ENCODE data around the gene TAMALIN.
A peak's percentile ranks its signal among the peaks of the same experiment; 100 is the strongest.

The TAMALIN gene

GRCh38 chr12:52004042-52004648 is 2.6 kb upstream of the TAMALIN start:
- no peak for TF ChIP-seq Cebpa-rat (IDR thresholded peaks at IDR 0.05)
- H3K4me3 ChIP-seq, result no peak overlapping the region
- H3K4me2 ChIP-seq, result peak overlapping the region; percentile 90 to 99 (median 96); a peak in 21 of 22 replicates
- H4K20me1 ChIP-seq, result peaks cover 3 to 74% (median 38%) of the 10 kb centered on the region in 11 experiments; a peak in 19 of 22 replicates
- H3K9ac ChIP-seq, result 0 out of 22 replicates have a peak overlapping the region, but pooled peaks of 3 of the 11 experiments have one; percentile 0 to 48 (median 17)
- H3K27ac ChIP-seq, result 0 out of 22 replicates have a peak overlapping the region, but pooled peaks of 1 of the 11 experiments have one; percentile 21
- peaks cover 59 to 82% (median 66%) of the 10 kb centered on the region in 10 experiments for H3K4me1 ChIP-seq
- peaks cover 0 to 27% (median 14%) of the 10 kb centered on the region in 11 experiments; a peak in 17 of 22 replicates for H3K36me3 ChIP-seq
- H3K9me3 ChIP-seq (replicated peaks in 1 of 11), result no peaks in the 10 kb centered on the region
- peaks cover 0 to 27% (median 20%) of the 10 kb centered on the region in 11 experiments; a peak in 15 of 22 replicates for H3K27me3 ChIP-seq

DNA sequence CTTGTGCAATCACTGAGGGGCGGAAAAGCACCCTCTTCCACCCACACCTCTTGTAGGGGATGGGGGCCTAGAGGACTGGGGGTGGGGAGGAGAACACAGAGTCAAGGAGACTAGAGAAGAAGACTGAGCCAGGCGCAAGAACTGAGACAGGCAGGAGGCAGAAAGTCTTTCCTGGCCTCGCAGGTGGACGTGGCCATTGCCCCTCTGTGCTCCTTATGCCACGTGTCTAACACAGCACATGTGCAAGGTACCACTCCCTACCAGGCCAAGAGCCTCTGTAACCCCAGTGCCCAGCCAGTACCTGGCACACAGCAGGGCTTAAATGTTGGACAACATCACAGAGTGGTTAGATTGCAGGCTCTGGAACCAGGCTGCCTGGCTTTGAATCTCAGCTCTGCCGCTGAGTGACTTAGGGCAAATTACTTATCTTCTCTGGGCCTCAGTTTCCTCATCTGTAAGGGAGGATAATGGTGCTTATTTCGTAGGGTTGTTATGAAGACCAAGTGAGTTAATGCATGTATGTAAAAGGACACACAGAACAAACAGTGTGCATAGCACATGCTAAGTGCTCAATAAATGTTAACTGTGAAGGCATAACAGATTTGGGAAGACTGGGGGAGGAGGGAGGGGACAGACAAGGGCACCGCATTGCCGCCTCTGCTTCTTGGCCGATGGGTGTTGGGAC is 1.4 kb upstream of the TAMALIN start:
- H3K4me3 ChIP-seq, result peak overlapping the region in 2 of 10 experiments; percentile 46 to 96; a peak in 2 of 20 replicates
- H3K4me2 ChIP-seq, result peak overlapping the region; percentile 90 to 99 (median 96)
- peaks cover 0 to 27% (median 20%) of the 10 kb centered on the region in 11 experiments; a peak in 15 of 22 replicates for H3K27me3 ChIP-seq
- H3K36me3 ChIP-seq, result peaks cover 0 to 25% (median 3%) of the 10 kb centered on the region in 11 experiments; a peak in 16 of 22 replicates
- peaks cover 7 to 77% (median 48%) of the 10 kb centered on the region in 11 experiments; a peak in 19 of 22 replicates for H4K20me1 ChIP-seq
- TF ChIP-seq Cebpa-rat (IDR thresholded peaks at IDR 0.05), result no peak
- peak overlapping the region in 8 of 11 experiments; percentile 4 to 86 (median 35); a peak in 12 of 22 replicates for H3K27ac ChIP-seq
- peaks cover 72 to 89% (median 77%) of the 10 kb centered on the region in 10 experiments for H3K4me1 ChIP-seq
- H3K9ac ChIP-seq, result peak overlapping the region in 7 of 11 experiments; percentile 15 to 93 (median 68); a peak in 9 of 22 replicates
- H3K9me3 ChIP-seq (replicated peaks in 1 of 11), result no peaks in the 10 kb centered on the region

DNA sequence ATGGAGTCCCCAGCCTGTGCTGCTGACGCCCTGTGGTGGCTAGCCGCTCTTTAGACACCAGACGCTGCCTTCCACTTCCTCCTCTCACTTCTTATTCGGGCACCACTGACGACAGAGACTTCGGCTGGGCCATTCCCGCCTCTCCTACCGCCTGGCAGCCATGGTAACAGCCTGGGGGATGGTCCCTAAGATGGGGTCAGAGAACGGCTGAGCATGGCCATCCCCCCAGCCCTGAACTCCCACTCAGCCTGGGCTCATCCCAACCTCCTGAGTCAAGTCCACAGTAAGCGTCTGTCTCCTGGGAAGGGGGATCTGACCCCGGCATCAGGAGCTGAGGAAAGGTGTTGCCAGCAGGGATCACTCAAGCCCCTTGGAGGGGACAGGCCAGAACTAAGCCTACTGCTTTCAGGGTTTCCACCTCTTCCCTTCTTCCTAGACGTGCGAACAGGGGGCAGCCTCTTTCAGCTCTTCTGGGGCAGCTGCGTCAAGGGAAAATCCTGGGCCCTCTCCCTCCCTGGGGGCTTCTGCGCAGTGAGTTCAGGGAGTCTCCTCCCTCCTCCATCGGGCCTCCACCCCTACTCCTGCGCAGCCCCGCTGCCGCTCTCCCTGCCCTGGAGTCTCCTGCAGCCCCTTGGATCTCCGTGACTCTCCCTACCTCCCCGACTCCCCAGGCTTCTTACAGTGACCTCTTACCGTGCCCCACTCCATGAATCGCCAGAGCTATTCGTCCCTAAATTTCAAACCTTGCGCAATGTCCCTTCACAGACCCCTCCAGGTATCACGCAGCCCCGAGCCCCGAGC is 643 bp upstream of the TAMALIN start:
- H3K27ac ChIP-seq, result peak overlapping the region; percentile 4 to 86 (median 64); a peak in 21 of 22 replicates
- peak overlapping the region; percentile 79 to 96 (median 92); a peak in 18 of 20 replicates for H3K4me3 ChIP-seq
- peaks cover 79 to 89% (median 82%) of the 10 kb centered on the region in 10 experiments for H3K4me1 ChIP-seq
- H3K9ac ChIP-seq, result peak overlapping the region; percentile 2 to 96 (median 90); a peak in 21 of 22 replicates
- H3K4me2 ChIP-seq, result peak overlapping the region; percentile 90 to 99 (median 96)
- H3K36me3 ChIP-seq, result peaks cover 6 to 26% (median 10%) of the 10 kb centered on the region in 11 experiments
- H3K27me3 ChIP-seq, result peaks cover 0 to 27% (median 20%) of the 10 kb centered on the region in 11 experiments; a peak in 15 of 22 replicates
- no peaks in the 10 kb centered on the region for H3K9me3 ChIP-seq (replicated peaks in 1 of 11)
- 0 out of 22 replicates have a peak, but pooled peaks of 1 of the 11 experiments have one; percentile 29 for TF ChIP-seq Cebpa-rat (IDR thresholded peaks at IDR 0.05)
- H4K20me1 ChIP-seq, result peaks cover 7 to 78% (median 48%) of the 10 kb centered on the region in 11 experiments; a peak in 19 of 22 replicates

DNA sequence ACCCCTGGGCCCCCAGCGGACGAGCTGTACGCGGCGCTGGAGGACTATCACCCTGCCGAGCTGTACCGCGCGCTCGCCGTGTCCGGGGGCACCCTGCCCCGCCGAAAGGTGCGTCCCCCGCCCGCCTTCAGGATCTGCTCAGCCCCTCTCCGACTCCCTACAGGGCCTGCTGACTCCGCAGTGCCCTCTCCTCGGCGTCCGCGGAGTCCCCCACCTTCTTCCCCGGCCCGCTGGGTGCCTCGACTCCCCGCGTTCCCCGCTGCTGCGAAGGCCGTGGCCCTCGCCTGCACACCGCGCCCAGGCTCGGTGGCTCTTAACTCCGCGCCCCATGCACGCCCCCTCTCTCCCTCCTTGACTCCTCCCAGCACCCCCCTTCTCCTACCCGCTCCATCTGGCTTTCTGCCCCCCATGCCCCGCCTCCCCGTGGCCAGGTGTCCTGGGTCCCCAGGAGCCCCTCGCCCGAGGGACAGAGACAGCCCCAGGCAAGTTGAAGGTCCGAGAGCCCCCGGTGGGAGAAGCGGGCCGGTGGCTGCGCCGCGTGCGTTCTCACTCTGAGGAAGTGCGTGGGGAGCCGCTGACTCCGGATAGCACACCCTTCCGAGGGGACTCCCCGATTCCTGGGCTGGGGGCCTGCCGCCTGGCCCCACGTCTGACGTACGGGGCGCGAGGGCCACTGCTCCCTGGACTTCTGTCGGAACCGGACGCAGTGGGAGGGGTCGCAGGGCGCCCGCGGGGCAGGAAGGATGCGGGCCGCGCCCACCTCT is 594 bp downstream of the TAMALIN start:
- peak overlapping the region; percentile 92 to 99 (median 97) for H3K4me2 ChIP-seq
- no peak for TF ChIP-seq Cebpa-rat (IDR thresholded peaks at IDR 0.05)
- H3K4me3 ChIP-seq, result peak overlapping the region; percentile 79 to 96 (median 92)
- no peaks in the 10 kb centered on the region for H3K9me3 ChIP-seq (replicated peaks in 1 of 11)
- peaks cover 71 to 80% (median 79%) of the 10 kb centered on the region in 10 experiments for H3K4me1 ChIP-seq
- peak overlapping the region; percentile 86 to 97 (median 93) for H3K9ac ChIP-seq
- H3K27me3 ChIP-seq, result peaks cover 0 to 27% (median 20%) of the 10 kb centered on the region in 11 experiments; a peak in 15 of 22 replicates
- H3K27ac ChIP-seq, result peak overlapping the region; percentile 77 to 92 (median 86)
- peaks cover 18 to 38% (median 22%) of the 10 kb centered on the region in 11 experiments for H3K36me3 ChIP-seq
- H4K20me1 ChIP-seq, result peaks cover 7 to 83% (median 48%) of the 10 kb centered on the region in 11 experiments; a peak in 19 of 22 replicates

DNA sequence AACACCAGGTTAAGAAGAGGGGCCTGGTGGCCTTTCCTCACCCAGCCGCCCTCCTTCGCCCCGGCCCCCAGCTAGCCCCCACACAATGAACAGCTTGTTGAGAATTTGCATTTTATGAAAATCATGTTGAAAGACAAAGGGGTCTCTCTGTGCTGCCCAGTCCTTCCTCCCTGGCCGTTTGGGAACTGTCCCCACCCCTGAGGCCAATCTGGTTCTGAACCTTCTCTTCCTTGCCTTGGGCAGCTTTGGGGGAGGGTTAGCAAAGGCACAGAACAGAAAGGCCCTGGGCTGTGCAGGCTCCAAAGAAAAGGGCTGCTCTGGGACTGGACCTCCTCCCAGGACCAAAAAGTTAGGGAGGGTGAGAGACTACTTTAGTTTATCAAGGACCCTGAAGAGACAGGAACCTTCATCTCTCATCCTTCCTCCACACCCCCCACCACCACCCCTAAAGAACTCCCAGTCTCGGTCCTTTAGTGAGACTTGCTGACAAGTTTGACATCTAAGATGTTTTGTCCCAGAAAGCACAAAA is 1.3 kb downstream of the TAMALIN start:
- peak overlapping the region; percentile 77 to 92 (median 86) for H3K27ac ChIP-seq
- peaks cover 7 to 80% (median 47%) of the 10 kb centered on the region in 11 experiments; a peak in 19 of 22 replicates for H4K20me1 ChIP-seq
- peaks cover 24 to 45% (median 28%) of the 10 kb centered on the region in 11 experiments for H3K36me3 ChIP-seq
- H3K27me3 ChIP-seq, result peaks cover 0 to 27% (median 20%) of the 10 kb centered on the region in 11 experiments; a peak in 15 of 22 replicates
- H3K9ac ChIP-seq, result peak overlapping the region; percentile 86 to 97 (median 93)
- H3K9me3 ChIP-seq (replicated peaks in 1 of 11), result no peaks in the 10 kb centered on the region
- peaks cover 64 to 73% (median 72%) of the 10 kb centered on the region in 10 experiments for H3K4me1 ChIP-seq
- TF ChIP-seq Cebpa-rat (IDR thresholded peaks at IDR 0.05), result no peak
- H3K4me2 ChIP-seq, result peak overlapping the region; percentile 92 to 99 (median 97)
- H3K4me3 ChIP-seq, result peak overlapping the region; percentile 79 to 96 (median 92)

GRCh38 chr12:52009081-52009751 is 2.5 kb downstream of the TAMALIN start:
- Histone ChIP-seq H3K27ac (peak overlapping the region; percentile 21 to 62 (median 42); a peak in 17 of 22 replicates), H3K9ac (peak overlapping the region; percentile 17 to 97 (median 92); a peak in 21 of 22 replicates), H3K4me3 (peak overlapping the region in 9 of 10 experiments; percentile 79 to 96 (median 93); a peak in 18 of 20 replicates), H3K4me2 (peak overlapping the region; percentile 92 to 99 (median 97)), H3K27me3 (peaks cover 0 to 24% (median 20%) of the 10 kb centered on the region in 11 experiments; a peak in 15 of 22 replicates), H4K20me1 (peaks cover 7 to 79% (median 40%) of the 10 kb centered on the region in 11 experiments; a peak in 19 of 22 replicates), H3K4me1 (peaks cover 52 to 62% (median 60%) of the 10 kb centered on the region in 10 experiments), H3K9me3 (replicated peaks in 1 of 11) (no peaks in the 10 kb centered on the region), H3K36me3 (peaks cover 33 to 56% (median 39%) of the 10 kb centered on the region in 11 experiments)
- TF ChIP-seq Cebpa-rat (IDR thresholded peaks at IDR 0.05), result no peak

Data from BLaER1 treated with 17β-estradiol and CSF1 and Interleukin-3, amounts not matched to agents 10 nM and 100 nM (cell line).